ENCODE data around the gene COLGALT1. TPM values are rescaled to one million over a fixed set of nuclear protein-coding genes. Genes with fewer than 3 reads are reported as not detected.

COLGALT1 gene
- polyA plus RNA-seq, 1 of the 3 experiments (the other 2 are of a cell fraction): 83.8 TPM

- TF ChIP-seq ELF1 (IDR thresholded peaks at IDR 0.05) (no peak), TEAD4 (IDR thresholded peaks at IDR 0.05; ENCODE audit: borderline replicate concordance, insufficient read depth) (no peak), EP300 (IDR thresholded peaks at IDR 0.05; ENCODE audit: borderline replicate concordance in 1 of 2, low read depth in 1 of 2, low read length in 1 of 2) (no peak), FOXJ3 (CRISPR knock-in tag; IDR thresholded peaks at IDR 0.05) (no peak), JUND (IDR thresholded peaks at IDR 0.05) (no peak), GABPA (IDR thresholded peaks at IDR 0.05; ENCODE audit: low read depth) (no peak)
Measured at GRCh38 chr19:17556995-17557394, 1.5 kb downstream of the COLGALT1 start (continued).

- no peaks in the 10 kb centered on the region for H4K20me1 ChIP-seq (ENCODE audit: insufficient read depth)
- DNase-seq: no peak
- no peaks in the 10 kb centered on the region for H3K9me2 ChIP-seq
- H3K4me3 ChIP-seq (ENCODE audit: low read depth in 2 of 2, low read length in 1 of 2): no peak overlapping the region
- TF ChIP-seq USF2 (IDR thresholded peaks at IDR 0.05; ENCODE audit: borderline replicate concordance, low read depth, low read length) (no peak), JUND (IDR thresholded peaks at IDR 0.05) (no peak), PBX3 (IDR thresholded peaks at IDR 0.05) (no peak), CHD2 (IDR thresholded peaks at IDR 0.05; ENCODE audit: low read length, partially characterized antibody) (no peak), FOXJ3 (CRISPR knock-in tag; IDR thresholded peaks at IDR 0.05) (no peak), RCOR1 (IDR thresholded peaks at IDR 0.05; ENCODE audit: low read length) (no peak), CTCF (IDR thresholded peaks at IDR 0.05) (no peak), ZBTB33 (IDR thresholded peaks at IDR 0.05; ENCODE audit: borderline replicate concordance, low read depth) (no peak), GATA2 (CRISPR knock-in tag; IDR thresholded peaks at IDR 0.05) (no peak), TEAD4 (IDR thresholded peaks at IDR 0.05; ENCODE audit: borderline replicate concordance, insufficient read depth) (no peak), EP300 (IDR thresholded peaks at IDR 0.05; ENCODE audit: borderline replicate concordance in 1 of 2, low read depth in 1 of 2, low read length in 1 of 2) (no peak)
- H3K9me3 ChIP-seq: no peaks in the 10 kb centered on the region
- WGBS (ENCODE audit: low lambda C conversion rate): 98% methylated on average over 8 of the region's 9 CpGs
- ChIA-PET POLR2A (no interaction called here), CTCF (interaction anchor here (0.7 to 2.4 kb wide), 5 partner anchors 16 to 61 kb away, joined by 3 to 14 read pairs (median 5); no protein-coding TSS in a partner anchor)
- no peak overlapping the region for H2AFZ ChIP-seq (ENCODE audit: low read depth)
- no peaks in the 10 kb centered on the region for H3K27me3 ChIP-seq (ENCODE audit: insufficient read depth)
- peaks cover 5 to 14% of the 10 kb centered on the region in 2 experiments for H3K36me3 ChIP-seq (replicated peaks in 1 of 2; ENCODE audit: control insufficient read depth in 1 of 2, insufficient read depth in 2 of 2, low read length in 1 of 2)
- no peak overlapping the region for H3K9ac ChIP-seq
- no peak overlapping the region for H3K27ac ChIP-seq (ENCODE audit: low read depth in 2 of 2, low read length in 1 of 2)
- peaks cover 24% of the 10 kb centered on the region for H3K79me2 ChIP-seq (ENCODE audit: insufficient read depth)
- H3K4me1 ChIP-seq (ENCODE audit: control insufficient read depth in 1 of 2, insufficient read depth in 2 of 2, low read depth in 1 of 2, low read length in 1 of 2): peaks cover 0 to 7% of the 10 kb centered on the region in 2 experiments; a peak in 2 of 4 replicates
- H3F3A ChIP-seq (replicated peaks; ENCODE audit: insufficient read depth): peaks cover 6% of the 10 kb centered on the region
- H3K4me2 ChIP-seq: no peak overlapping the region
Measured at GRCh38 chr19:17557466-17557865, 2.0 kb downstream of the COLGALT1 start.

Measured in SK-N-SH (cell line).